ENCODE data around the gene XYLT1.

Gene XYLT1

DNA sequence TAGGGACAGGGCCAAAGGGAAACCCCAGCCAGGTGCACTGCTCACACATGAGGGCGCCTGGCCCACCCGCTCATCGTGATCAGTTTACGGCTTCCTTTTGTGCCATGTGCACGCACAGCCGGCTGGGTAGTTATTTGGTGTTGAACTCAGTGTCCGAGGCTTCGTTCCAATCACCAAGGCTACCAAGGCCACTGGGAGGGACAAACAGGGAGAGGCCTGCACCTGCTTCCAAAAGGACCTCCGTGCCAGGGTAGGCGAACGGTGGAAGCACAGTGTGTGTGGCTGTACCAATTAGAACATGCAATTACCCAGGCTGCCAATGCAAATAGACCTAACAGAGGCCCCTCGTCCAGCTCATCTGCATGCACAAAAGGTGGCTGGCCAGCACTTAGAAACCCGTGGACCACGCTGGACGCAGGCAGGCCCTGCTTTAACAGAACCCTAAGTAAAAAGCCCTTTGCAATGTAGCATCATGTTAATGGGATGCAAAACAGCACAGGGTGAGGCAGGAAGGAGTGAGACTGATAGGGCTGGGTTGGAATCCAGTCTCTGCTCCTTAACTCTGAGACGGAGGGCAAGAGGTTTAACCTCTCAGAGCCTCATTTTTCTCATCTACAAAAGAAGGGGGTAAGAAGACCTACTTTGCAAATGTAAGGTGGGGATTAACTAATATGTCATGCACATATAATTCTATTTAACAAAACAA lies 204.0 kb downstream of the XYLT1 start:
- no peak overlapping the region for H3K27ac ChIP-seq (ENCODE audit: low read length, poor library complexity, severe bottlenecking)

DNA sequence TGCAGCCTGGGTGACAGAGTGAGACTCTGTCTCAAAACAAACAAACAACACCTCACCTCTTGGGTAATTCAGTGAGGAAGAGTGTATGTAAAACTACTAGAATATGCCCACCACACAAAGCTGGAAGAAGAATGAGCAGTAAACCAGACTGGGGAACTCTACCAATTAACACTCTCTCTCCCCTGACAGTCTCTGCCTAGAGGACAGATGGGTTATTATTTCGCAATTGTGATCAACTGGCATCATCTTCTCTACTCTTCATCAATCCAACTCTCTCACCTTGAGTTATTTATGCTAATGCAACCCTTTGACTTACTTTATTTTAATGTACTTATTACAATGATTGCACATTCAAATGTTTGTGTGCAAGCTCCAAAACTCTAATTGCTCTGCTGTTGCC lies 205.6 kb downstream of the XYLT1 start:
- H3K4me2 ChIP-seq (ENCODE audit: low read length, poor library complexity, severe bottlenecking) = no peak overlapping the region
- no peak overlapping the region for H2BK12ac ChIP-seq (ENCODE audit: low read length in 2 of 2)
- no peak overlapping the region for H3K27ac ChIP-seq (ENCODE audit: low read length, poor library complexity, severe bottlenecking)
- H2BK5ac ChIP-seq (ENCODE audit: low read depth, low read length, poor library complexity, severe bottlenecking) = no peak overlapping the region
- H3K14ac ChIP-seq (ENCODE audit: low read length in 2 of 2) = no peak overlapping the region
- no peak overlapping the region for H3K4ac ChIP-seq (ENCODE audit: low read depth in 1 of 2, low read length in 2 of 2)
- H4K8ac ChIP-seq (ENCODE audit: low read length) = no peak overlapping the region
- no peaks in the 10 kb centered on the region for H3K4me1 ChIP-seq (ENCODE audit: control insufficient read depth, insufficient read depth, low read depth, low read length)
- no peak overlapping the region for H2AK5ac ChIP-seq (ENCODE audit: low read length, severe bottlenecking)
- DNase-seq = no peak
- no peak overlapping the region for H3K23ac ChIP-seq (ENCODE audit: low read length in 2 of 2)
- H2BK120ac ChIP-seq (ENCODE audit: low read depth, low read length) = no peak overlapping the region
- WGBS = 64% methylated on average over 1 of the region's 1 CpG
- no peak overlapping the region for H2AFZ ChIP-seq (ENCODE audit: low read depth, low read length)
- H4K91ac ChIP-seq (ENCODE audit: low read length) = no peak overlapping the region
- H3K27me3 ChIP-seq (ENCODE audit: control insufficient read depth in 1 of 2, insufficient read depth in 1 of 2, low read length in 2 of 2) = peaks cover 0 to 1% of the 10 kb centered on the region in 2 experiments
- H3K9me3 ChIP-seq (ENCODE audit: control insufficient read depth, low read length) = no peaks in the 10 kb centered on the region
- H3K4me3 ChIP-seq (ENCODE audit: insufficient read depth in 1 of 2, low read depth in 1 of 2, low read length in 2 of 2) = no peak overlapping the region
- H3K79me1 ChIP-seq (replicated peaks; ENCODE audit: low read length, poor library complexity, severe bottlenecking) = no peaks in the 10 kb centered on the region
- no peak overlapping the region for H2BK15ac ChIP-seq (ENCODE audit: low read depth, poor library complexity, severe bottlenecking)
- H3K36me3 ChIP-seq (ENCODE audit: control insufficient read depth in 1 of 2, insufficient read depth in 2 of 2, low read depth in 1 of 2, low read length in 2 of 2) = no peaks in the 10 kb centered on the region
- no peak overlapping the region for H3K9ac ChIP-seq (ENCODE audit: low read length)
- H3K18ac ChIP-seq (ENCODE audit: low read depth in 1 of 2, low read length in 2 of 2) = no peak overlapping the region

More for the DNA sequence above, 204.0 kb downstream of the XYLT1 start:
- no peak overlapping the region for H2BK120ac ChIP-seq (ENCODE audit: low read depth, low read length)
- no peak overlapping the region for H3K14ac ChIP-seq (ENCODE audit: low read length in 2 of 2)
- H3K18ac ChIP-seq (ENCODE audit: low read depth in 1 of 2, low read length in 2 of 2) = no peak overlapping the region
- no peak overlapping the region for H2AK5ac ChIP-seq (ENCODE audit: low read length, severe bottlenecking)
- no peak overlapping the region for H2BK15ac ChIP-seq (ENCODE audit: low read depth, poor library complexity, severe bottlenecking)
- H2BK5ac ChIP-seq (ENCODE audit: low read depth, low read length, poor library complexity, severe bottlenecking) = no peak overlapping the region
- no peak for DNase-seq
- H3K9me3 ChIP-seq (ENCODE audit: control insufficient read depth, low read length) = no peaks in the 10 kb centered on the region
- no peak overlapping the region for H3K4ac ChIP-seq (ENCODE audit: low read depth in 1 of 2, low read length in 2 of 2)
- no peak overlapping the region for H3K4me2 ChIP-seq (ENCODE audit: low read length, poor library complexity, severe bottlenecking)
- H3K9ac ChIP-seq (ENCODE audit: low read length) = no peak overlapping the region
- no peak overlapping the region for H2AFZ ChIP-seq (ENCODE audit: low read depth, low read length)
- no peak overlapping the region for H2BK12ac ChIP-seq (ENCODE audit: low read length in 2 of 2)
- no peaks in the 10 kb centered on the region for H3K36me3 ChIP-seq (ENCODE audit: control insufficient read depth in 1 of 2, insufficient read depth in 2 of 2, low read depth in 1 of 2, low read length in 2 of 2)
- H3K23ac ChIP-seq (ENCODE audit: low read length in 2 of 2) = no peak overlapping the region
- no peak overlapping the region for H3K4me3 ChIP-seq (ENCODE audit: insufficient read depth in 1 of 2, low read depth in 1 of 2, low read length in 2 of 2)
- H3K79me1 ChIP-seq (replicated peaks; ENCODE audit: low read length, poor library complexity, severe bottlenecking) = no peaks in the 10 kb centered on the region
- H4K8ac ChIP-seq (ENCODE audit: low read length) = no peak overlapping the region
- no peak overlapping the region for H4K91ac ChIP-seq (ENCODE audit: low read length)
- 93% methylated on average over 15 of the region's 16 CpGs for WGBS
- no peaks in the 10 kb centered on the region for H3K4me1 ChIP-seq (ENCODE audit: control insufficient read depth, insufficient read depth, low read depth, low read length)
- H3K27me3 ChIP-seq (ENCODE audit: control insufficient read depth in 1 of 2, insufficient read depth in 1 of 2, low read length in 2 of 2) = peaks cover 0 to 14% of the 10 kb centered on the region in 2 experiments

DNA sequence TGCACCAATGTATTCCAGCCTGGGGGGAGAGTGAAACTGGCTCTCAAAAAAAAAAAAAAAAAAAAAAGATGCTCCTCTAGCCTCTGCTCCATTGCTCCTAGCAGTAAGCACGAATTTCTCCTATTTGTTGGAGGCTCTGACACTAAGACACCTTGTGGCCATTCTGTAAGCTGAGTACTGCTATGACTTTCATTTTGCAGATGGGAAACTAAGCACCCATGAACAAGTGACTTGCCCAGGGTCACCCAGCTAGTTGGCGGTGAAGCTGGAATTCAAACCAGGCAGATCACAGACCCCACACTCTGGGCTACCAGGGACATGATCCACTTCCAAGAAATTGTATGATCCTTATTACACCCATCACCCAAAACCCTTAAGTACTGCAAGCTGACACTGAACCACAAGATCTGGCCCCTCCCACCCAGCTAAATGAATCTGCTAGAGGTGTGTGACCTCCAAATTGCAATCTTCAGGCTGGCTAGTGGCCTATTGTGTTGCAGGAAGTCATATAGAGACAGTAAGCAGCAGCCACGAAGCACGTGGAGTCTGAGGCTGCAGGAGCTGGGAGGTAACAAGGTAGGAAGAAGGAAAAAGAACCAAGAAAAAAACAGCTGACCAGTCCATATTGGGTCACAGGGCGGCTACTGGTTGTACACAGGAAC lies 209.4 kb downstream of the XYLT1 start:
- Histone ChIP-seq H3K4me1 (ENCODE audit: control insufficient read depth, insufficient read depth, low read depth, low read length) (no peaks in the 10 kb centered on the region), H3K9ac (ENCODE audit: low read length) (no peak overlapping the region), H3K36me3 (ENCODE audit: control insufficient read depth in 1 of 2, insufficient read depth in 2 of 2, low read depth in 1 of 2, low read length in 2 of 2) (peaks cover 0 to 19% of the 10 kb centered on the region in 2 experiments), H2AK5ac (ENCODE audit: low read length, severe bottlenecking) (no peak overlapping the region), H3K27ac (ENCODE audit: low read length, poor library complexity, severe bottlenecking) (no peak overlapping the region), H4K8ac (ENCODE audit: low read length) (no peak overlapping the region), H2BK12ac (ENCODE audit: low read length in 2 of 2) (no peak overlapping the region), H2BK15ac (ENCODE audit: low read depth, poor library complexity, severe bottlenecking) (no peak overlapping the region), H3K18ac (ENCODE audit: low read depth in 1 of 2, low read length in 2 of 2) (no peak overlapping the region), H3K14ac (ENCODE audit: low read length in 2 of 2) (no peak overlapping the region), H3K9me3 (ENCODE audit: control insufficient read depth, low read length) (no peaks in the 10 kb centered on the region), H3K4ac (ENCODE audit: low read depth in 1 of 2, low read length in 2 of 2) (no peak overlapping the region), H2BK120ac (ENCODE audit: low read depth, low read length) (no peak overlapping the region), H4K91ac (ENCODE audit: low read length) (no peak overlapping the region), H3K4me2 (ENCODE audit: low read length, poor library complexity, severe bottlenecking) (no peak overlapping the region), H3K27me3 (ENCODE audit: control insufficient read depth in 1 of 2, insufficient read depth in 1 of 2, low read length in 2 of 2) (no peaks in the 10 kb centered on the region), H2AFZ (ENCODE audit: low read depth, low read length) (no peak overlapping the region), H3K4me3 (ENCODE audit: insufficient read depth in 1 of 2, low read depth in 1 of 2, low read length in 2 of 2) (no peak overlapping the region), H3K79me1 (replicated peaks; ENCODE audit: low read length, poor library complexity, severe bottlenecking) (no peaks in the 10 kb centered on the region), H3K23ac (ENCODE audit: low read length in 2 of 2) (no peak overlapping the region), H2BK5ac (ENCODE audit: low read depth, low read length, poor library complexity, severe bottlenecking) (no peak overlapping the region)
- no peak for DNase-seq
- 46% methylated on average over 5 of the region's 5 CpGs for WGBS

DNA sequence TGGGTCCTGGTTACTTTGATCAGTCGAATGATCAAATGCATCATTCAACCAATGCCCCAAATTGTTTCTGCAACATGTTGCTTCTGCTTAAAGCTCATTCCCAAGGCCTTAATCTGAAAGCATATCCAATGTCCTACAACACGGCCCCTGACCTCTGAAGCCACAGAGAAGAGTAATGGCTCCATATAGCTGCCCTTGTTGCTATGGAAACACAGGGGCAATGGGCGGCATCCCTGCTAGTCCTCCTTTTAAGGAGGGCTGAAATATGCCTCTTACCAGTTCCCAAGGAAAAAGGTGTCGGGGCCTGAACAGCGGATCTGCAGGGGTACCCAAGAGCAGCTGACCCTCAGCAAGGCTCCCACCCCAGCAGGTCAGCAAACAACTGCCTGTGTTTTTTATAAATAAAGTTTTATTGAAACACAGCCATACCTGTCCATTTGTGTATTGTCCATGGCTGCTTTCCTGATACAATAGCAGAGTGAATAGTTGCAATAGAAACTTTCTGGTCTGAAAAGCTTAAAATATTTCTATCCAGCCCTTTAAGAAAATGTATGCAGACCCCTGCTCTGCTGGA lies 210.4 kb downstream of the XYLT1 start:
- Histone ChIP-seq H2AK5ac (ENCODE audit: low read length, severe bottlenecking) (no peak overlapping the region), H4K91ac (ENCODE audit: low read length) (no peak overlapping the region), H3K14ac (ENCODE audit: low read length in 2 of 2) (no peak overlapping the region), H3K9me3 (ENCODE audit: control insufficient read depth, low read length) (no peaks in the 10 kb centered on the region), H3K27me3 (ENCODE audit: control insufficient read depth in 1 of 2, insufficient read depth in 1 of 2, low read length in 2 of 2) (no peaks in the 10 kb centered on the region), H3K23ac (ENCODE audit: low read length in 2 of 2) (no peak overlapping the region), H3K4me1 (ENCODE audit: control insufficient read depth, insufficient read depth, low read depth, low read length) (no peaks in the 10 kb centered on the region), H2AFZ (ENCODE audit: low read depth, low read length) (no peak overlapping the region), H2BK120ac (ENCODE audit: low read depth, low read length) (no peak overlapping the region), H2BK12ac (ENCODE audit: low read length in 2 of 2) (no peak overlapping the region), H2BK5ac (ENCODE audit: low read depth, low read length, poor library complexity, severe bottlenecking) (no peak overlapping the region), H4K8ac (ENCODE audit: low read length) (no peak overlapping the region), H3K36me3 (ENCODE audit: control insufficient read depth in 1 of 2, insufficient read depth in 2 of 2, low read depth in 1 of 2, low read length in 2 of 2) (peaks cover 0 to 19% of the 10 kb centered on the region in 2 experiments), H3K4ac (ENCODE audit: low read depth in 1 of 2, low read length in 2 of 2) (no peak overlapping the region), H3K9ac (ENCODE audit: low read length) (no peak overlapping the region), H3K18ac (ENCODE audit: low read depth in 1 of 2, low read length in 2 of 2) (no peak overlapping the region), H3K4me2 (ENCODE audit: low read length, poor library complexity, severe bottlenecking) (no peak overlapping the region), H2BK15ac (ENCODE audit: low read depth, poor library complexity, severe bottlenecking) (no peak overlapping the region), H3K79me1 (replicated peaks; ENCODE audit: low read length, poor library complexity, severe bottlenecking) (no peaks in the 10 kb centered on the region), H3K4me3 (ENCODE audit: insufficient read depth in 1 of 2, low read depth in 1 of 2, low read length in 2 of 2) (no peak overlapping the region), H3K27ac (ENCODE audit: low read length, poor library complexity, severe bottlenecking) (no peak overlapping the region)
- 50% methylated on average over 3 of the region's 5 CpGs for WGBS
- DNase-seq = no peak

Data from mesenchymal stem cell (in vitro differentiated cells and primary cell).